A549 treated with ZK216348 at 1 μM for 4 hours (cell line): ENCODE data around the gene CMAS. TPM values are rescaled to one million over a fixed set of nuclear protein-coding genes. Genes with fewer than 3 reads are reported as not detected.

ENCODE experiments used
- total RNA-seq: library from RNA; stranded (reverse); fragments of 200-300 nt; extraction: Qiagen RNA extraction; gene quantifications from 5 replicates; pipeline ENCODE4 v1.2.3, GENCODE V29; 2022; ENCODE audit warnings: low read depth

Gene CMAS
- total RNA-seq = 36.0 to 49.8 TPM (median 44.6 TPM) in 5 replicates

DNA sequence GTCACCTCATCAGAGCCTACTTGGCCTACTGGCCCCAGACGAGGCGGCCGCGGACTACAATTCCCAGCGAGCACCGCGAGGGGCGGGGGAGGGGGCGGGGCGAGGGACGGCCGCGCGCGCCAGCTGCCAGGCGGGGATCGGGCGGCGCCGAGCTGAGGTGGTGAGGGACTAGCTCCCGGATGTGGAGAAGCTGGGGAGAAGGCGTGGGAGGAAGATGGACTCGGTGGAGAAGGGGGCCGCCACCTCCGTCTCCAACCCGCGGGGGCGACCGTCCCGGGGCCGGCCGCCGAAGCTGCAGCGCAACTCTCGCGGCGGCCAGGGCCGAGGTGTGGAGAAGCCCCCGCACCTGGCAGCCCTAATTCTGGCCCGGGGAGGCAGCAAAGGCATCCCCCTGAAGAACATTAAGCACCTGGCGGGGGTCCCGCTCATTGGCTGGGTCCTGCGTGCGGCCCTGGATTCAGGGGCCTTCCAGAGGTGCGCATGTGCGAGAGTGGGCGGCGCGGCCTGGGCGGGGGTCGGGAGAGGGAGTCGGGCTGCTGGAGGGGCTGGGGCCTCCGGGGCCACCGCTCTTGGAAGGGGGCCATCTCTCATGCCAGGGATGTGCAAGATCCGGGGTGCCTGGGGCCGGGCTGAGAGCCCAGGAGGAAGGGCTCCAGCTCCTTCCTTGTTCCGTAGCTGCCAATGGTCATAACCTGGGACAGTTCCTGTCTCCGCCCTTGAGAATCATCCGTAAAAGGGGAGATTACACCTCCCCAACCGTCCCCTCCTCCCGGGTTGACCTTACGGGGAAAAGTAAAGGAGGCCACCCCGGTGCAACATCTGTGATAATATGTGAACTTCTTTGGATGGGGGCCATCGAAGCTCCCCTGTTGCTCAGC lies at the start of gene CMAS:
Gene CMAS (plus strand): TSS at position 129 of the 878 bp plus-strand sequence. CDS start 86 bp downstream, at position 215.

Other genes with a start within 250 kb of the CMAS start
- not detected in 5 replicates for gene ABCC9, start 104.8 kb upstream of the CMAS start, total RNA-seq